Measurements from ENCODE around the gene HIVEP3.

HIVEP3 gene

GRCh38 chr1:41842326-41842725 is 76.4 kb downstream of the HIVEP3 start:
- H3K4me3 ChIP-seq (ENCODE audit: low read depth, low read length): no peak overlapping the region
- no peak for TF ChIP-seq CTCF (IDR thresholded peaks at IDR 0.05; ENCODE audit: low read depth, low read length)

- TF ChIP-seq CTCF (IDR thresholded peaks at IDR 0.05; ENCODE audit: low read depth, low read length): no peak
- H3K4me3 ChIP-seq (ENCODE audit: low read depth, low read length): no peak overlapping the region
Observed at GRCh38 chr1:41840592-41841246, 78.0 kb downstream of the HIVEP3 start.

- no peak for TF ChIP-seq CTCF (IDR thresholded peaks at IDR 0.05; ENCODE audit: low read depth, low read length)
- no peak overlapping the region for H3K4me3 ChIP-seq (ENCODE audit: low read depth, low read length)
Observed at GRCh38 chr1:41838266-41838665, 80.5 kb downstream of the HIVEP3 start.

- H3K4me3 ChIP-seq (ENCODE audit: low read depth, low read length): no peak overlapping the region
- no peak for TF ChIP-seq CTCF (IDR thresholded peaks at IDR 0.05; ENCODE audit: low read depth, low read length)
Observed at GRCh38 chr1:41837691-41838090, 81.0 kb downstream of the HIVEP3 start.

GRCh38 chr1:41835485-41835884 is 83.2 kb downstream of the HIVEP3 start:
- no peak overlapping the region for H3K4me3 ChIP-seq (ENCODE audit: low read depth, low read length)
- no peak for TF ChIP-seq CTCF (IDR thresholded peaks at IDR 0.05; ENCODE audit: low read depth, low read length)

- no peak for TF ChIP-seq CTCF (IDR thresholded peaks at IDR 0.05; ENCODE audit: low read depth, low read length)
Observed at GRCh38 chr1:41833519-41834000, 85.2 kb downstream of the HIVEP3 start.

GRCh38 chr1:41830726-41831125 is 88.0 kb downstream of the HIVEP3 start:
- no peak for TF ChIP-seq CTCF (IDR thresholded peaks at IDR 0.05; ENCODE audit: low read depth, low read length)
- H3K4me3 ChIP-seq (ENCODE audit: low read depth, low read length): no peak overlapping the region

More at GRCh38 chr1:41833519-41834000, 85.2 kb downstream of the HIVEP3 start:
- no peak overlapping the region for H3K4me3 ChIP-seq (ENCODE audit: low read depth, low read length)

Data from WI38 (cell line).